HAP-1 (cell line): Measurements from ENCODE around the gene TTC6.

ENCODE experiments used
- DNase-seq, 2 experiments: peaks; one replicate each; pipeline ENCODE4 v3.0.0-alpha.2; 2016 to 2020; ENCODE audit warnings: low spot score in 2 of 2
- H3K27me3 ChIP-seq: fragments of 250-450 bp; sonication (Bioruptor Pico); 2 replicates; pipeline ENCODE4 v1.5.1; 2020; ENCODE audit warnings: low read depth, mild to moderate bottlenecking, moderate library complexity
- H3K36me3 ChIP-seq: fragments of 250-450 bp; sonication (Bioruptor Pico); replicated peaks from 2 replicates; pipeline ENCODE4 v1.5.1; 2020; ENCODE audit warnings: mild to moderate bottlenecking
- H3K4me1 ChIP-seq: fragments of 250-450 bp; sonication (Bioruptor Pico); 2 replicates; pipeline ENCODE4 v1.5.1; 2020; ENCODE audit warnings: mild to moderate bottlenecking
- H3K4me3 ChIP-seq: fragments of 250-450 bp; sonication (Bioruptor Pico); 2 replicates; pipeline ENCODE4 v1.5.1; 2020; ENCODE audit warnings: mild to moderate bottlenecking, moderate library complexity
- H3K9me3 ChIP-seq: fragments of 250-450 bp; sonication (Bioruptor Pico); 2 replicates; pipeline ENCODE4 v1.5.1; 2020; ENCODE audit warnings: mild to moderate bottlenecking, moderate library complexity
- in situ Hi-C: fragments of 300-500 bp; cut with MboI; formaldehyde crosslinking; loops from 3 replicates; pipeline ENCODE4 v1.14.3; 2020; ENCODE audit warnings: low sequenced_read_pairs, inconsistent platforms, mixed read lengths

TTC6 gene

GRCh38 chr14:37615582-37616289, 20.3 kb downstream of the TTC6 start:
- Histone ChIP-seq H3K27me3 (no peaks in the 10 kb centered on the region), H3K4me3 (no peak overlapping the region), H3K9me3 (peaks cover 5% of the 10 kb centered on the region), H3K36me3 (no peaks in the 10 kb centered on the region), H3K4me1 (no peaks in the 10 kb centered on the region)
- no peak for DNase-seq
- in situ Hi-C loops = no loop called here

GRCh38 chr14:37616853-37617252, 21.4 kb downstream of the TTC6 start:
- no peaks in the 10 kb centered on the region for H3K36me3 ChIP-seq
- no peak overlapping the region for H3K4me3 ChIP-seq
- no peaks in the 10 kb centered on the region for H3K4me1 ChIP-seq
- in situ Hi-C loops = no loop called here
- DNase-seq = no peak
- no peaks in the 10 kb centered on the region for H3K27me3 ChIP-seq
- H3K9me3 ChIP-seq = peaks cover 5% of the 10 kb centered on the region

GRCh38 chr14:37617864-37618365, 22.5 kb downstream of the TTC6 start:
- peaks cover 5% of the 10 kb centered on the region for H3K9me3 ChIP-seq
- H3K4me3 ChIP-seq = no peak overlapping the region
- DNase-seq = no peak
- in situ Hi-C loops = no loop called here
- H3K27me3 ChIP-seq = no peaks in the 10 kb centered on the region
- H3K36me3 ChIP-seq = no peaks in the 10 kb centered on the region
- no peaks in the 10 kb centered on the region for H3K4me1 ChIP-seq

GRCh38 chr14:37618498-37619028, 23.1 kb downstream of the TTC6 start:
- in situ Hi-C loops = no loop called here
- no peak overlapping the region for H3K4me3 ChIP-seq
- no peaks in the 10 kb centered on the region for H3K36me3 ChIP-seq
- DNase-seq = no peak
- H3K9me3 ChIP-seq = peaks cover 5% of the 10 kb centered on the region
- H3K4me1 ChIP-seq = no peaks in the 10 kb centered on the region
- H3K27me3 ChIP-seq = no peaks in the 10 kb centered on the region

GRCh38 chr14:37620856-37621255, 25.4 kb downstream of the TTC6 start:
- Histone ChIP-seq H3K4me3 (no peak overlapping the region), H3K27me3 (no peaks in the 10 kb centered on the region), H3K36me3 (no peaks in the 10 kb centered on the region), H3K9me3 (peaks cover under 1% of the 10 kb centered on the region; the same call in 1 of the 2 replicates), H3K4me1 (no peaks in the 10 kb centered on the region)
- DNase-seq = no peak
- in situ Hi-C loops = no loop called here

GRCh38 chr14:37622231-37622923, 26.9 kb downstream of the TTC6 start:
- DNase-seq = no peak

GRCh38 chr14:37623426-37623951, 28.1 kb downstream of the TTC6 start:
- H3K36me3 ChIP-seq = no peaks in the 10 kb centered on the region
- no peaks in the 10 kb centered on the region for H3K9me3 ChIP-seq
- in situ Hi-C loops = no loop called here
- no peaks in the 10 kb centered on the region for H3K4me1 ChIP-seq
- H3K4me3 ChIP-seq = no peak overlapping the region
- no peak for DNase-seq
- no peaks in the 10 kb centered on the region for H3K27me3 ChIP-seq

More at GRCh38 chr14:37622231-37622923, 26.9 kb downstream of the TTC6 start:
- in situ Hi-C loops = no loop called here
- Histone ChIP-seq H3K9me3 (no peaks in the 10 kb centered on the region), H3K36me3 (no peaks in the 10 kb centered on the region), H3K4me1 (no peaks in the 10 kb centered on the region), H3K27me3 (no peaks in the 10 kb centered on the region), H3K4me3 (no peak overlapping the region)

GRCh38 chr14:37623971-37624370, 28.5 kb downstream of the TTC6 start:
- no peaks in the 10 kb centered on the region for H3K9me3 ChIP-seq
- no peak for DNase-seq
- H3K36me3 ChIP-seq = no peaks in the 10 kb centered on the region
- H3K4me1 ChIP-seq = no peaks in the 10 kb centered on the region
- in situ Hi-C loops = no loop called here
- no peak overlapping the region for H3K4me3 ChIP-seq
- no peaks in the 10 kb centered on the region for H3K27me3 ChIP-seq

GRCh38 chr14:37625597-37626595, 30.5 kb downstream of the TTC6 start:
- in situ Hi-C loops = no loop called here
- DNase-seq = no peak

GRCh38 chr14:37637341-37637740, 41.9 kb downstream of the TTC6 start:
- DNase-seq = no peak
- Histone ChIP-seq H3K4me3 (no peak overlapping the region), H3K4me1 (no peaks in the 10 kb centered on the region), H3K27me3 (no peaks in the 10 kb centered on the region), H3K9me3 (no peaks in the 10 kb centered on the region), H3K36me3 (no peaks in the 10 kb centered on the region)
- in situ Hi-C loops = no loop called here

More at GRCh38 chr14:37625597-37626595, 30.5 kb downstream of the TTC6 start:
- H3K9me3 ChIP-seq = no peaks in the 10 kb centered on the region
- H3K27me3 ChIP-seq = no peaks in the 10 kb centered on the region
- H3K36me3 ChIP-seq = no peaks in the 10 kb centered on the region
- H3K4me1 ChIP-seq = no peaks in the 10 kb centered on the region
- H3K4me3 ChIP-seq = no peak overlapping the region

- Histone ChIP-seq H3K27me3 (no peaks in the 10 kb centered on the region), H3K4me3 (no peak overlapping the region), H3K9me3 (no peaks in the 10 kb centered on the region), H3K4me1 (peaks cover under 1% of the 10 kb centered on the region; the same call in 1 of the 2 replicates), H3K36me3 (no peaks in the 10 kb centered on the region)
- DNase-seq = no peak
- in situ Hi-C loops = no loop called here
These were observed 43.2 kb downstream of the TTC6 start for GRCh38 chr14:37638599-37638998.

- Histone ChIP-seq H3K27me3 (no peaks in the 10 kb centered on the region), H3K36me3 (no peaks in the 10 kb centered on the region), H3K9me3 (no peaks in the 10 kb centered on the region), H3K4me1 (peaks cover 6% of the 10 kb centered on the region), H3K4me3 (no peak overlapping the region)
- in situ Hi-C loops = no loop called here
- no peak for DNase-seq
These were observed 45.7 kb downstream of the TTC6 start for GRCh38 chr14:37641117-37641516.

GRCh38 chr14:37642125-37642524, 46.7 kb downstream of the TTC6 start:
- no peaks in the 10 kb centered on the region for H3K36me3 ChIP-seq
- H3K4me3 ChIP-seq = no peak overlapping the region
- in situ Hi-C loops = no loop called here
- no peaks in the 10 kb centered on the region for H3K9me3 ChIP-seq
- no peak for DNase-seq
- H3K27me3 ChIP-seq = no peaks in the 10 kb centered on the region
- peaks cover 6% of the 10 kb centered on the region for H3K4me1 ChIP-seq
